Activated B cell treated with CpG ODN at 0.5 μM for 24 hours (primary cell): Measurements from ENCODE around the gene BANP. TPM values are rescaled to one million over a fixed set of nuclear protein-coding genes. Genes with fewer than 3 reads are reported as not detected.

Experiments
- ATAC-seq: fragments of 200-7000 bp; cut with Tn5 transposase; one replicate; pipeline ENCODE4 v1.10.0; 2021; ENCODE audit warnings: low read depth, mild to moderate bottlenecking, moderate library complexity
- CTCF ChIA-PET: fragments of 350-600 bp; sonication (Branson Sonifier 250); formaldehyde crosslinking; loops from one replicate; lab custom pipeline; 2021; ENCODE audit warnings: antibody characterized with exemption; lab: Charles Lee
- POLR2A ChIA-PET: fragments of 350-600 bp; sonication (Branson Sonifier 250); formaldehyde crosslinking; loops from one replicate; lab custom pipeline; 2021; ENCODE audit warnings: antibody characterized with exemption; lab: Charles Lee
- DNase-seq: peaks from one replicate; pipeline ENCODE4 v3.0.0; 2022
- H3K27ac Mint-ChIP-seq: one replicate; pipeline ENCODE4 v1.8.0; 2020; ENCODE audit warnings: mixed read lengths
- H3K27me3 Mint-ChIP-seq: one replicate; pipeline ENCODE4 v1.8.0; 2021; ENCODE audit warnings: mixed read lengths
- H3K36me3 Mint-ChIP-seq: one replicate; pipeline ENCODE4 v1.8.0; 2021; ENCODE audit warnings: low read depth, mixed read lengths
- H3K4me1 Mint-ChIP-seq: one replicate; pipeline ENCODE4 v1.8.0; 2021; ENCODE audit warnings: mixed read lengths
- H3K4me3 Mint-ChIP-seq: one replicate; pipeline ENCODE4 v1.8.0; 2020; ENCODE audit warnings: mild to moderate bottlenecking, mixed read lengths
- H3K9me3 Mint-ChIP-seq: one replicate; pipeline ENCODE4 v1.8.0; 2020; ENCODE audit warnings: mixed read lengths
- CTCF ChIP-seq: fragments of 200-600 bp; IDR thresholded peaks from one replicate; pipeline ENCODE4 v1.8.0; 2022; ENCODE audit warnings: antibody characterized with exemption, mild to moderate bottlenecking
- intact Hi-C: fragments of 100-400 bp; cut with micrococcal nuclease; formaldehyde crosslinking; loops from one replicate; pipeline ENCODE4 v1.15.1; 2024
- total RNA-seq: library from RNA; stranded (reverse); gene quantifications from 2 replicates; pipeline ENCODE4 v1.2.3, GENCODE V29; 2022

BANP gene
- total RNA-seq, 1 donor from 2014 or later, result 72.3 TPM

- ATAC-seq (no peak), DNase-seq (no peak)
- H3K4me1 Mint-ChIP-seq, result peaks cover 17% of the 10 kb centered on the region
- H3K27ac Mint-ChIP-seq, result no peak overlapping the region
- no peaks in the 10 kb centered on the region for H3K9me3 Mint-ChIP-seq
- TF ChIP-seq CTCF, result no peak
- H3K4me3 Mint-ChIP-seq, result no peak overlapping the region
- CTCF ChIA-PET, result no interaction called here
- POLR2A ChIA-PET, result no interaction called here
- peaks cover 82% of the 10 kb centered on the region for H3K36me3 Mint-ChIP-seq
- no peaks in the 10 kb centered on the region for H3K27me3 Mint-ChIP-seq
- intact Hi-C loops, result no loop called here
These were observed 61.1 kb downstream of the BANP start for GRCh38 chr16:88012360-88012759.

GRCh38 chr16:88013091-88013609 is 61.9 kb downstream of the BANP start:
- DNase-seq (peak; percentile 11), ATAC-seq (no peak)
- Mint-ChIP-seq H3K9me3 (no peaks in the 10 kb centered on the region), H3K4me1 (peaks cover 17% of the 10 kb centered on the region), H3K36me3 (peaks cover 81% of the 10 kb centered on the region), H3K4me3 (no peak overlapping the region), H3K27ac (no peak overlapping the region), H3K27me3 (no peaks in the 10 kb centered on the region)
- intact Hi-C loops, result no loop called here
- CTCF ChIA-PET, result no interaction called here
- POLR2A ChIA-PET, result no interaction called here
- TF ChIP-seq CTCF, result no peak

GRCh38 chr16:88013766-88014251 is 62.6 kb downstream of the BANP start:
- no peak for TF ChIP-seq CTCF
- CTCF ChIA-PET, result no interaction called here
- Mint-ChIP-seq H3K36me3 (peaks cover 79% of the 10 kb centered on the region), H3K4me1 (peaks cover 11% of the 10 kb centered on the region), H3K4me3 (no peak overlapping the region), H3K27me3 (no peaks in the 10 kb centered on the region), H3K27ac (no peak overlapping the region), H3K9me3 (no peaks in the 10 kb centered on the region)
- intact Hi-C loops, result no loop called here
- ATAC-seq (no peak), DNase-seq (peak; percentile 10)
- POLR2A ChIA-PET, result no interaction called here

- Mint-ChIP-seq H3K36me3 (peaks cover 81% of the 10 kb centered on the region), H3K9me3 (no peaks in the 10 kb centered on the region), H3K4me1 (peaks cover 7% of the 10 kb centered on the region), H3K27me3 (no peaks in the 10 kb centered on the region), H3K4me3 (no peak overlapping the region), H3K27ac (no peak overlapping the region)
- intact Hi-C loops, result no loop called here
- ChIA-PET POLR2A (no interaction called here), CTCF (no interaction called here)
- DNase-seq (peak; percentile 1), ATAC-seq (no peak)
- no peak for TF ChIP-seq CTCF
These were observed 63.1 kb downstream of the BANP start for GRCh38 chr16:88014252-88014781.

- peak; percentile 9 for DNase-seq
- intact Hi-C loops, result no loop called here
- H3K27ac Mint-ChIP-seq, result no peak overlapping the region
- H3K27me3 Mint-ChIP-seq, result no peaks in the 10 kb centered on the region
- H3K9me3 Mint-ChIP-seq, result no peaks in the 10 kb centered on the region
- peaks cover 77% of the 10 kb centered on the region for H3K36me3 Mint-ChIP-seq
- no peak for TF ChIP-seq CTCF
- H3K4me1 Mint-ChIP-seq, result peaks cover under 1% of the 10 kb centered on the region
- ChIA-PET POLR2A (no interaction called here), CTCF (no interaction called here)
- no peak overlapping the region for H3K4me3 Mint-ChIP-seq
- no peak for ATAC-seq
These were observed 63.9 kb downstream of the BANP start for GRCh38 chr16:88014954-88015805.
